Tibial artery (tissue), 4 donors: ENCODE results near the gene TFAP2C.

ENCODE experiments used
- DNase-seq, 2 donors: peaks; one replicate each; pipeline ENCODE4 v3.0.0-alpha.2; 2019
- H3K27ac ChIP-seq, 2 donors: fragments of 200-600 bp; sonication (generic) in 1 of 2; 1 replicate in 1 of 2; 2 replicates in 1 of 2; pipeline ENCODE4 v1.5.1; 2018 to 2019; ENCODE audit warnings: mild to moderate bottlenecking in 1 of 2
- H3K27me3 ChIP-seq, 2 donors: fragments of 200-600 bp; sonication (generic) in 1 of 2; one replicate each; pipeline versions ENCODE4 v1.5.1 to v1.6.0; 2016 to 2019
- H3K36me3 ChIP-seq, 3 donors: fragments of 200-600 bp; sonication (generic) in 2 of 3; one replicate each; pipeline ENCODE4 v1.5.1; 2016 to 2019; ENCODE audit warnings: mild to moderate bottlenecking in 2 of 3
- H3K4me1 ChIP-seq, 4 donors: fragments of 200-600 bp; sonication (generic) in 2 of 4; 1 replicate in 3 of 4; 2 replicates in 1 of 4; pipeline ENCODE4 v1.5.1; 2016 to 2019
- H3K4me3 ChIP-seq, 2 donors: fragments of 200-600 bp; sonication (generic) in 1 of 2; 1 replicate in 1 of 2; 2 replicates in 1 of 2; pipeline ENCODE4 v1.5.1; 2018 to 2019; ENCODE audit warnings: mild to moderate bottlenecking in 2 of 2
- H3K9me3 ChIP-seq, 3 donors: fragments of 200-600 bp; sonication (generic) in 1 of 3; one replicate each; pipeline ENCODE4 v1.5.1; 2016 to 2019
- intact Hi-C: fragments of 100-400 bp; cut with DNase I; formaldehyde crosslinking; loops from one replicate; pipeline ENCODE4 v1.15.0; 2023; ENCODE audit warnings: low total_unique reads
- TF ChIP-seq, protein P1 (sequence below), 2 experiments: fragments of 200-600 bp in 1 of 2; fragments of 450-650 bp in 1 of 2; IDR thresholded peaks; one replicate each; pipeline ENCODE4 v1.5.1; 2017 to 2019; ENCODE audit warnings: antibody characterized with exemption in 2 of 2, mild to moderate bottlenecking in 1 of 2, moderate library complexity in 1 of 2

The TFAP2C gene

DNA sequence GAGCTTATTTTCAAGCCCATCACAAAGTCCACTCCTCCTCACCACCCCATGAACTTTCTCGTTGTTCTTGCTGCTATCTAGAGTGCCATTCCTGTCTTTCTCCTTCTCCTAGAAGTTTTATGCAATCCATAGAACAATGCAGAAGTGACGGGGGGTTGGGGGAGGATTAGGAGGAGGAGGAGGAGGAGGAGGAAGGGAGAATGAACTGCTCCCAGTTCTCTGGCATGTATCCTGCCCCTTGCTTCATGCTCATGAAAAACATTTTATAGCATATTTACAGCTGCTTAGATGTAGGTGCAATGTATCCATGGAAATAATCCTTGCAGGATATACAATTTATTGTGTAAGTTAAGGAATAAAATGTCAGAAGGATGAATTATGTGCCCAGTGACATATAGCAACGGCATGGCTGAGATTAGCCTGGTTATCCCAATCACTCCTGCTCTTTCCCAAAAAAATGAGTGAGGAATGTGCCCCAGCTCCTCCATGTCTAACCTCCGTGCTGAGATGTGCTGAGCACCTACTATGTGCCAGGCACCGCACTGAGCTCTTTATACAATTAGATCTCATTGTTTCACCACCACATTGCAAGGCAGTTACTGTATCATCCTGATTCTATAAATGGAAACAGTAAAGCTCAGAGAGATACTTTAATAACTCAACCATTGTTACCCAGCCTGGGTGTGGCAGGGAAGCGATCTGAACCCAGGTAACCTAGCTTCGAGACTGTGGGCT lies 41.6 kb upstream of the TFAP2C start:
- H3K4me3 ChIP-seq: no peak overlapping the region
- H3K27ac ChIP-seq: no peak overlapping the region
- no peaks in the 10 kb centered on the region for H3K9me3 ChIP-seq
- no peaks in the 10 kb centered on the region for H3K4me1 ChIP-seq
- TF ChIP-seq, protein P1, sequence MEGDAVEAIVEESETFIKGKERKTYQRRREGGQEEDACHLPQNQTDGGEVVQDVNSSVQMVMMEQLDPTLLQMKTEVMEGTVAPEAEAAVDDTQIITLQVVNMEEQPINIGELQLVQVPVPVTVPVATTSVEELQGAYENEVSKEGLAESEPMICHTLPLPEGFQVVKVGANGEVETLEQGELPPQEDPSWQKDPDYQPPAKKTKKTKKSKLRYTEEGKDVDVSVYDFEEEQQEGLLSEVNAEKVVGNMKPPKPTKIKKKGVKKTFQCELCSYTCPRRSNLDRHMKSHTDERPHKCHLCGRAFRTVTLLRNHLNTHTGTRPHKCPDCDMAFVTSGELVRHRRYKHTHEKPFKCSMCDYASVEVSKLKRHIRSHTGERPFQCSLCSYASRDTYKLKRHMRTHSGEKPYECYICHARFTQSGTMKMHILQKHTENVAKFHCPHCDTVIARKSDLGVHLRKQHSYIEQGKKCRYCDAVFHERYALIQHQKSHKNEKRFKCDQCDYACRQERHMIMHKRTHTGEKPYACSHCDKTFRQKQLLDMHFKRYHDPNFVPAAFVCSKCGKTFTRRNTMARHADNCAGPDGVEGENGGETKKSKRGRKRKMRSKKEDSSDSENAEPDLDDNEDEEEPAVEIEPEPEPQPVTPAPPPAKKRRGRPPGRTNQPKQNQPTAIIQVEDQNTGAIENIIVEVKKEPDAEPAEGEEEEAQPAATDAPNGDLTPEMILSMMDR (IDR thresholded peaks at IDR 0.05): no peak
- H3K36me3 ChIP-seq: no peaks in the 10 kb centered on the region
- no peak for DNase-seq
- H3K27me3 ChIP-seq: peaks cover 0 to 3% of the 10 kb centered on the region in 2 donors
- intact Hi-C loops: no loop called here

DNA sequence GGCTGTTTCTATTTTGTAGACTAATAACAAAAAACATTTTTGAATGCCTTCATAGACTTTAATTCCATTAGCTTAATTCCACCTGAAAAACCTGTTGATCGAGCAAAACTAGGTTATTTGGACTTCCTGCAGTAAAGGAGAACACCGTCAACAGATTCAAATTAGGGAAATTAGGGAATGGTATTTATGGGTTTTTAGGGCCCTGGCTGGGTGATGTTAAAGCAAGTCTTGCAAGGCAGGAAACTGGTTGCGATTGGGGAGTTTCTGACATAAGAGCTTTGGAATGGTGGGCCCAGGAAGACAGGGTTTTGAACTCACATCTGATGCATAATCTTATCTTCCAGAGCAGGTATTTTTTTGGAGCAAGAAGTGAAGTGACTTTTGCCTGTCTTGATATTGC lies 40.1 kb upstream of the TFAP2C start:
- no peaks in the 10 kb centered on the region for H3K36me3 ChIP-seq
- intact Hi-C loops: no loop called here
- no peaks in the 10 kb centered on the region for H3K9me3 ChIP-seq
- no peak for DNase-seq
- no peak overlapping the region for H3K4me3 ChIP-seq
- H3K27me3 ChIP-seq: no peaks in the 10 kb centered on the region
- TF ChIP-seq, protein P1 (IDR thresholded peaks at IDR 0.05): no peak
- no peaks in the 10 kb centered on the region for H3K4me1 ChIP-seq
- H3K27ac ChIP-seq: no peak overlapping the region

DNA sequence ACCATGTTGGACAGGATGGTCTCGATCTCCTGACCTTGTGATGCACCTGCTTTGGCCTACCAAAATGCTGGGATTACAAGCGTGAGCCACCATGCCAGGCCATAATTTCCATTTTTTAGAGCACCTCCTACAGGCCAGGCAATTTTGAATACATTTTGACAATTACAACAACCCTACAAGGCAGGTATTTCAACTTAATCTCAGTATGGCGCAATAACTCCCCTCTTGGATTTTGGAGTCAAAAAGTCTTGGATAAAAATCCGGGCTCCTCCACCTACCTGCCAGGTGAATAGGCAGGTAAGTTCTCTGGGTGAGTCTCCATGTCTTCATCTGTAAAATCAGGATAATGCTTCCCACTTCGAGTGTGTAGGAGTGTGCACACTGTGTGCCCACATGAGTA lies 39.5 kb upstream of the TFAP2C start:
- H3K4me3 ChIP-seq: no peak overlapping the region
- H3K27me3 ChIP-seq: no peaks in the 10 kb centered on the region
- no peaks in the 10 kb centered on the region for H3K9me3 ChIP-seq
- no peak overlapping the region for H3K27ac ChIP-seq
- intact Hi-C loops: no loop called here
- DNase-seq: no peak
- TF ChIP-seq, protein P1 (IDR thresholded peaks at IDR 0.05): no peak
- no peaks in the 10 kb centered on the region for H3K4me1 ChIP-seq
- no peaks in the 10 kb centered on the region for H3K36me3 ChIP-seq

DNA sequence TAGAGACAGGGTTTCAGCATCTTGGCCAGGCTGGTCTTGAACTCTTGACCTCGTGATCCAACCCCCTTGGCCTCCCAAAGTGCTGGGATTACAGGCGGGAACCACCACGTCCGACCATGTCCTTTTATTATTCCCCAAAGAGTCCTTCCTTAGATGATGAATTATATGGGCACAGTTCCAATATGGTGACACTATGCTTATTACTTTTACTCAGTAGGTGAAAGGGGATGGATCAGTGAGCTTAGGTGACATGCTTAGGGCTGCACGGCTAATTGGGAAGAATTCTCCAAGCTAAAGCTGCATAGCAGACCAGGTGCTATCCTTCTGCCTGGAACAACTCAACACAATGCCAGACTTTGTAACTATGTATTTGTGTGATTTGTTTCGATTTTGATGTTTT lies 38.2 kb upstream of the TFAP2C start:
- Histone ChIP-seq H3K27me3 (no peaks in the 10 kb centered on the region), H3K36me3 (no peaks in the 10 kb centered on the region), H3K27ac (no peak overlapping the region), H3K4me3 (no peak overlapping the region), H3K9me3 (no peaks in the 10 kb centered on the region), H3K4me1 (no peaks in the 10 kb centered on the region)
- no peak for DNase-seq
- intact Hi-C loops: no loop called here
- TF ChIP-seq, protein P1 (IDR thresholded peaks at IDR 0.05): no peak

DNA sequence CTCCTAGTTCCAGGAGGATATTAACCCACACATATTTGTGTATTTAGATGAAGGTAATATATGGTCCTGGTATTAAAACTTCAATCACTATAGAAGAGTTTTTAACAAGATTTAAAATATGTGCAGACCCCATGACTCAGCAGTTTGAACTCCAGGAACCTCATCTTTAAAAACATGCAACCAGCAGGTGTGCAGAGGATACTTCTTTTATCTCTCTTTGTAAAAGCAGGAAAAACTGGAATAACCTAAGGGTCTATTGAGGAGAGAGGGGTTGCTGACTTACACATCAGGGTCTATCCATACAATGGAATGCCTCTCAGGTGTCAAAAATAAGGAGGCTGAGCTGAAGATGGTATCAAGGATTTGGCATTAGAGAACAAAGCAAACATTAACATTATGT lies 36.9 kb upstream of the TFAP2C start:
- no peak overlapping the region for H3K27ac ChIP-seq
- H3K4me3 ChIP-seq: no peak overlapping the region
- no peaks in the 10 kb centered on the region for H3K36me3 ChIP-seq
- H3K27me3 ChIP-seq: peaks cover 0 to 5% of the 10 kb centered on the region in 2 donors
- H3K9me3 ChIP-seq: no peaks in the 10 kb centered on the region
- intact Hi-C loops: no loop called here
- no peaks in the 10 kb centered on the region for H3K4me1 ChIP-seq
- TF ChIP-seq, protein P1 (IDR thresholded peaks at IDR 0.05): no peak
- no peak for DNase-seq
